ENCODE measurements around the gene LCE4A. TPM values are rescaled to one million over a fixed set of nuclear protein-coding genes. Genes with fewer than 3 reads are reported as not detected.
"Not testable (repeated sequence)": the region's sequence is repeated elsewhere in the genome, so short reads cannot be mapped to it uniquely, and the experiment has no call there.

The LCE4A gene
- total RNA-seq, 1 experiment from 2014 or later: not detected

DNA sequence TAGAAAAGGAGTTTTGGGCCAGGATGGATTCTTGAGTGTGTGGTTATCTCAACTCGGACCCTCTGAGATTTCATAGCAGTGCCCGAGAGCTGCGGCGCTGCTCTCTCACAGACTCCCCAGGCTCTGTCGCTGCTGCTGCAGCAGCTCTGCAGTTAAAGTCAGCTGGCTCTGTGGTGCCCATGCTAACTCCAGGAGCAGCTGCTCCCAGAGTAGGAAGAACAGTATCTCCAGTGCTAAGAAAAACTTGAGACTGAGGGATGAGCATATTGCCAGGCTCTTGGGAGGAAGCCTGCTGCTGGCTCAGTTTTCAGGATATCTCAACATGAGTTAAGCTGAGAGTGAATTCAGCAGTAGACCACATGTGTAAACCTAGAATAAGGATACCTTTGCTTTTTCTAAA, 40.3 kb upstream of the LCE4A start:
- no peaks in the 10 kb centered on the region for H3K9me2 ChIP-seq (replicated peaks; ENCODE audit: low read length)
- H3K4me1 ChIP-seq (ENCODE audit: insufficient read depth, low read length): no peaks in the 10 kb centered on the region
- peaks cover 23% of the 10 kb centered on the region for H3K27me3 ChIP-seq (ENCODE audit: low read length)
- BruUV-seq (replicated peaks): no TSS peak
- H3K4me2 ChIP-seq (ENCODE audit: low read length): no peak overlapping the region
- TF ChIP-seq EZH2 (IDR thresholded peaks at IDR 0.05; ENCODE audit: low read length, unreplicated experiment) (no peak), EZH2phosphoT487 (IDR thresholded peaks at IDR 0.05; ENCODE audit: borderline replicate concordance, low read length) (no peak), CTCF (conservative IDR thresholded peaks at IDR 0.05; ENCODE audit: low read depth, low read length) (no peak)
- H3K9ac ChIP-seq (ENCODE audit: low read length): no peak overlapping the region
- no peaks in the 10 kb centered on the region for H3K79me2 ChIP-seq (ENCODE audit: low read length)
- no peaks in the 10 kb centered on the region for H3F3A ChIP-seq (ENCODE audit: low read length, unreplicated experiment)
- CTCF ChIA-PET: no interaction called here
- no peak overlapping the region for H3K4me3 ChIP-seq (ENCODE audit: low read length)
- intact Hi-C loops (cut with micrococcal nuclease): no loop called here
- H4K20me1 ChIP-seq (ENCODE audit: low read length): no peaks in the 10 kb centered on the region
- no peak overlapping the region for H3K27ac ChIP-seq (ENCODE audit: low read length)
- no peak for DNase-seq
- POLR2A ChIA-PET (ENCODE audit: unreplicated experiment): no interaction called here
- no peak overlapping the region for H2AFZ ChIP-seq (ENCODE audit: low read length)
- H3K36me3 ChIP-seq (ENCODE audit: low read depth, low read length): no peaks in the 10 kb centered on the region
- no peak for ATAC-seq
- H3K9me3 ChIP-seq (ENCODE audit: low read length): no peaks in the 10 kb centered on the region

DNA sequence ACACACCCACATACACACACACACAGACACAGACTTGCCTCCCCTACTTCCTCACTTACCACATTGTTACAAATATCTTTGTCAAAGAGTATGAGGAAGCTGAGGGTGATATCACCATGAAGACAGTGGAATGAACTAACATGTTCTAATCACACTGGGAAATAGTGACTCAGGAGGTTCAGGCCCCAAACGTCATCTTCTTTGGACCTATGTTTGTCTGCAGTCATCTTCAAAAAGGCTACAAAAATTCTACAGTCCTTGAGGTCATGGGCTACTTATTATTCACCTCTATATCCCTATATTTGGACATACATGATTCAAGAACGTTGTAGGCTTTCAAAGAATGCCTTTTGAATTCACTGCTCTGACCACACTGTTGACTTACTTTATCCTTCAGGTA, 34.9 kb upstream of the LCE4A start:
- H2AFZ ChIP-seq (ENCODE audit: low read length): no peak overlapping the region
- no TSS peak for BruUV-seq (replicated peaks)
- no peak for DNase-seq
- TF ChIP-seq EZH2phosphoT487 (IDR thresholded peaks at IDR 0.05; ENCODE audit: borderline replicate concordance, low read length) (no peak), EZH2 (IDR thresholded peaks at IDR 0.05; ENCODE audit: low read length, unreplicated experiment) (no peak), CTCF (conservative IDR thresholded peaks at IDR 0.05; ENCODE audit: low read depth, low read length) (no peak)
- ChIA-PET POLR2A (ENCODE audit: unreplicated experiment) (no interaction called here), CTCF (no interaction called here)
- H3K4me1 ChIP-seq (ENCODE audit: insufficient read depth, low read length): no peaks in the 10 kb centered on the region
- intact Hi-C loops (cut with micrococcal nuclease): no loop called here
- no peaks in the 10 kb centered on the region for H3K79me2 ChIP-seq (ENCODE audit: low read length)
- no peaks in the 10 kb centered on the region for H3K9me2 ChIP-seq (replicated peaks; ENCODE audit: low read length)
- peaks cover 35% of the 10 kb centered on the region for H3K27me3 ChIP-seq (ENCODE audit: low read length)
- H3F3A ChIP-seq (ENCODE audit: low read length, unreplicated experiment): no peaks in the 10 kb centered on the region
- no peak overlapping the region for H3K4me2 ChIP-seq (ENCODE audit: low read length)
- no peaks in the 10 kb centered on the region for H4K20me1 ChIP-seq (ENCODE audit: low read length)
- H3K9me3 ChIP-seq (ENCODE audit: low read length): no peaks in the 10 kb centered on the region
- H3K36me3 ChIP-seq (ENCODE audit: low read depth, low read length): no peaks in the 10 kb centered on the region
- no peak overlapping the region for H3K9ac ChIP-seq (ENCODE audit: low read length)
- ATAC-seq: no peak
- no peak overlapping the region for H3K27ac ChIP-seq (ENCODE audit: low read length)
- H3K4me3 ChIP-seq (ENCODE audit: low read length): no peak overlapping the region

- H3K27ac ChIP-seq (ENCODE audit: low read length); intact Hi-C loops (cut with micrococcal nuclease); H3K4me1 ChIP-seq (ENCODE audit: insufficient read depth, low read length); H3K36me3 ChIP-seq (ENCODE audit: low read depth, low read length); H3F3A ChIP-seq (ENCODE audit: low read length, unreplicated experiment); H3K9me2 ChIP-seq (replicated peaks; ENCODE audit: low read length); POLR2A ChIA-PET (ENCODE audit: unreplicated experiment); DNase-seq; ATAC-seq; H3K9ac ChIP-seq (ENCODE audit: low read length); H3K4me3 ChIP-seq (ENCODE audit: low read length); H3K4me2 ChIP-seq (ENCODE audit: low read length); H3K9me3 ChIP-seq (ENCODE audit: low read length); H3K79me2 ChIP-seq (ENCODE audit: low read length); CTCF ChIA-PET; H2AFZ ChIP-seq (ENCODE audit: low read length); H4K20me1 ChIP-seq (ENCODE audit: low read length); BruUV-seq (replicated peaks): not testable (repeated sequence)
- peaks cover 55% of the 10 kb centered on the region for H3K27me3 ChIP-seq (ENCODE audit: low read length)
Measured at GRCh38 chr1:152674983-152675382, 33.0 kb upstream of the LCE4A start, which contains the start of gene LCE2C. Gene LCE2C (plus strand): TSS chr1:152675279. CDS start chr1:152676016, 737 bp downstream.
